22Rv1 (cell line): ENCODE results near the gene BAG3.

ENCODE experiments used
- ZFX ChIP-seq: fragments of 450-650 bp; IDR thresholded peaks from 2 replicates; pipeline ENCODE4 v1.6.1; 2017; ENCODE audit warnings: antibody characterized with exemption, borderline replicate concordance
- TF ChIP-seq, protein P1 (sequence below): fragments of 450-650 bp; IDR thresholded peaks from 2 replicates; pipeline ENCODE4 v1.5.1; 2017; ENCODE audit warnings: mild to moderate bottlenecking

DNA sequence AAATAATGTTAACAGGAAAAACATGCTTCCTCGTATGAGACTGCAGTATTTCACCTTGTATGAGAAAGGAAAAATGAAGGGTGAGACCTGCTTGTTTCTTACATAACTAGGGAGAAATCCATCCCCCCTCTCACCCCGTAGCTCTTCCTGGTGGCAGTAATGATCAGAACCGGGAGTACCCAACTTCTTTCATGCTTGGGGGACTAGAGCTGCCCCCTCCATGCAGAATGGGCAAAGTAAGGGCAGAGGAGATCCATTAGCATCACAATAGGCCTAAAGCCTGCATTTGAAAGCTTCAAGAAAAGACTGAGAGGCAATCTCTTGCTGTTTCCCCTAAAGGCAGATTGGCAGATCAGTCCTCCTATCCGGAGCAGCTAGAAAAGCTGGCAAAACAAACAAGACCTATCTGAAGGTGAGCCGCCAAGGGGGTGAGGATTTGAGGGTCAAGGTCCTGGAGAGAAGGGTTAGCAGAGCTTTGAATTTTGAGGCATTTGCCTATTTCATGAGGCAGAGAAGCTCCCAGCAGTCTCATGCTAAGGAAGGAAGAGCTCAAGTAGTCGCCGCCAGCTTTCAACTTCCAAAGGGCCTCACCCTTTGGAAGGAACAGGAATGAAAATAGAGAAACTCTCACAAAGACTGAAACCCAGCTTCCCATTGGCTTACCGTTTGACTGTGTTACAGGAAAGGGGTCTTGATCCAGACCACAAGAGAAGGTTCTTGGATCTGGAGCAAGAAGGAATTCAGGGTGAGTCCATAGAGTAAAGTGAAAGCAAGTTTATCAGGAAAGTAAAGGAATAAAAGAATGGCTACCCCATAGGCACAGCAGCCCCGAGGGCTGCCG is 36.2 kb downstream of the BAG3 start:
- TF ChIP-seq, protein P1, sequence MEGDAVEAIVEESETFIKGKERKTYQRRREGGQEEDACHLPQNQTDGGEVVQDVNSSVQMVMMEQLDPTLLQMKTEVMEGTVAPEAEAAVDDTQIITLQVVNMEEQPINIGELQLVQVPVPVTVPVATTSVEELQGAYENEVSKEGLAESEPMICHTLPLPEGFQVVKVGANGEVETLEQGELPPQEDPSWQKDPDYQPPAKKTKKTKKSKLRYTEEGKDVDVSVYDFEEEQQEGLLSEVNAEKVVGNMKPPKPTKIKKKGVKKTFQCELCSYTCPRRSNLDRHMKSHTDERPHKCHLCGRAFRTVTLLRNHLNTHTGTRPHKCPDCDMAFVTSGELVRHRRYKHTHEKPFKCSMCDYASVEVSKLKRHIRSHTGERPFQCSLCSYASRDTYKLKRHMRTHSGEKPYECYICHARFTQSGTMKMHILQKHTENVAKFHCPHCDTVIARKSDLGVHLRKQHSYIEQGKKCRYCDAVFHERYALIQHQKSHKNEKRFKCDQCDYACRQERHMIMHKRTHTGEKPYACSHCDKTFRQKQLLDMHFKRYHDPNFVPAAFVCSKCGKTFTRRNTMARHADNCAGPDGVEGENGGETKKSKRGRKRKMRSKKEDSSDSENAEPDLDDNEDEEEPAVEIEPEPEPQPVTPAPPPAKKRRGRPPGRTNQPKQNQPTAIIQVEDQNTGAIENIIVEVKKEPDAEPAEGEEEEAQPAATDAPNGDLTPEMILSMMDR: no peak
- TF ChIP-seq ZFX: no peak
